ENCODE measurements around the gene CTSO.

Gene CTSO

DNA sequence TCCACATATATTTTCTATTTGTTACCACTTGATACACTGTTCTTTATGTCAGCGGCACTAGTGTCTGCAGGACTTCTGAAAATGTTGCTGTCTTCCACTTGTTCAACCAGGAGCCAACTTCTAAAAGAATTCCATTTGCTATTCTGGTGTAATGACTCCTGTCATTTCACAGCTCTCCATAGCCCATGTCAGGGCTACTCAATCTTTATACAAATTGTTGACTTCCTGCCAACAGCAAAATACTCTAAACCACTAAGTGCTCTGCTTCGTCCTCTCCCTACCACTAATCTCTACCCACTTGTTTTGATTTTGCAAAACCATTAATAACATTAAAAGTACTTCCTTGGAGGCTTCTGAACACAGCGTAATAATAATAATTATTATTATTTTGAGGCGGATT, 7.2 kb downstream of the CTSO start:
- no peak overlapping the region for H3K4me2 ChIP-seq (ENCODE audit: low read depth, low read length, poor library complexity, severe bottlenecking)
- H4K20me1 ChIP-seq (ENCODE audit: insufficient read depth, low read length, poor library complexity, severe bottlenecking): no peaks in the 10 kb centered on the region
- H3K4me3 ChIP-seq (ENCODE audit: low read length, poor library complexity, severe bottlenecking): no peak overlapping the region
- H3K36me3 ChIP-seq (ENCODE audit: insufficient read depth, low read length): no peaks in the 10 kb centered on the region
- H3K9me2 ChIP-seq (replicated peaks; ENCODE audit: low read depth, low read length): no peaks in the 10 kb centered on the region
- H3F3A ChIP-seq (ENCODE audit: low read depth): no peaks in the 10 kb centered on the region
- H2AFZ ChIP-seq (ENCODE audit: low read length): no peak overlapping the region
- no peak overlapping the region for H3K9ac ChIP-seq (ENCODE audit: low read depth, low read length, poor library complexity, severe bottlenecking)
- TF ChIP-seq EZH2phosphoT487 (IDR thresholded peaks at IDR 0.05; ENCODE audit: borderline replicate concordance): no peak
- TF ChIP-seq, protein P1, sequence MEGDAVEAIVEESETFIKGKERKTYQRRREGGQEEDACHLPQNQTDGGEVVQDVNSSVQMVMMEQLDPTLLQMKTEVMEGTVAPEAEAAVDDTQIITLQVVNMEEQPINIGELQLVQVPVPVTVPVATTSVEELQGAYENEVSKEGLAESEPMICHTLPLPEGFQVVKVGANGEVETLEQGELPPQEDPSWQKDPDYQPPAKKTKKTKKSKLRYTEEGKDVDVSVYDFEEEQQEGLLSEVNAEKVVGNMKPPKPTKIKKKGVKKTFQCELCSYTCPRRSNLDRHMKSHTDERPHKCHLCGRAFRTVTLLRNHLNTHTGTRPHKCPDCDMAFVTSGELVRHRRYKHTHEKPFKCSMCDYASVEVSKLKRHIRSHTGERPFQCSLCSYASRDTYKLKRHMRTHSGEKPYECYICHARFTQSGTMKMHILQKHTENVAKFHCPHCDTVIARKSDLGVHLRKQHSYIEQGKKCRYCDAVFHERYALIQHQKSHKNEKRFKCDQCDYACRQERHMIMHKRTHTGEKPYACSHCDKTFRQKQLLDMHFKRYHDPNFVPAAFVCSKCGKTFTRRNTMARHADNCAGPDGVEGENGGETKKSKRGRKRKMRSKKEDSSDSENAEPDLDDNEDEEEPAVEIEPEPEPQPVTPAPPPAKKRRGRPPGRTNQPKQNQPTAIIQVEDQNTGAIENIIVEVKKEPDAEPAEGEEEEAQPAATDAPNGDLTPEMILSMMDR (conservative IDR thresholded peaks at IDR 0.05; ENCODE audit: low read length): no peak
- no peaks in the 10 kb centered on the region for H3K9me3 ChIP-seq (ENCODE audit: insufficient read depth, low read depth, low read length)
- no peaks in the 10 kb centered on the region for H3K27me3 ChIP-seq (ENCODE audit: insufficient read depth, low read length, poor library complexity, severe bottlenecking)
- no peaks in the 10 kb centered on the region for H3K4me1 ChIP-seq (ENCODE audit: insufficient read depth, low read length, poor library complexity, severe bottlenecking)
- H3K79me2 ChIP-seq (ENCODE audit: insufficient read depth, low read length): no peaks in the 10 kb centered on the region

DNA sequence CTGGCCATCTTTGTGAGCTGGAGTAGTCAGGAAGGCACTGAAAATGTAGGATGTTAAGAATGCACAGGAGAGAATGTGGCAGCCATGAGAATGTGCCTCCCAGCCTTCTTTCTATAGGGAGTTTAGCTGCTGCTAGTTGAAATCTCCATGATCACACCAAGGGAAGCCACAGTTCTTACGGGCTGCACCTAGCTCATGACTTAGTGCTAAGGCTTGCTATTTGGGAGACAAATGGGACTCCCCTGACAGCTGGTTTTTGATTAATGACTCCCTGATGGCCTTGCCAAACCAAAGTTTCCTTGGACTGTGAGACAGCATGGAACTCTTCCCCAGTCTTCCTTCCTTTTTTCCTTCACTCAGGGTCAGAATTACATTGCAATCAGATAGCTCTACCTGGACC, 9.2 kb downstream of the CTSO start:
- H3K4me3 ChIP-seq (ENCODE audit: low read length, poor library complexity, severe bottlenecking): no peak overlapping the region
- H2AFZ ChIP-seq (ENCODE audit: low read length): no peak overlapping the region
- H3K9ac ChIP-seq (ENCODE audit: low read depth, low read length, poor library complexity, severe bottlenecking): no peak overlapping the region
- TF ChIP-seq EZH2phosphoT487 (IDR thresholded peaks at IDR 0.05; ENCODE audit: borderline replicate concordance): no peak
- TF ChIP-seq, protein P1 (conservative IDR thresholded peaks at IDR 0.05; ENCODE audit: low read length): no peak
- no peak overlapping the region for H3K4me2 ChIP-seq (ENCODE audit: low read depth, low read length, poor library complexity, severe bottlenecking)
- no peaks in the 10 kb centered on the region for H3K36me3 ChIP-seq (ENCODE audit: insufficient read depth, low read length)
- H3K4me1 ChIP-seq (ENCODE audit: insufficient read depth, low read length, poor library complexity, severe bottlenecking): no peaks in the 10 kb centered on the region
- H3K79me2 ChIP-seq (ENCODE audit: insufficient read depth, low read length): no peaks in the 10 kb centered on the region
- H4K20me1 ChIP-seq (ENCODE audit: insufficient read depth, low read length, poor library complexity, severe bottlenecking): no peaks in the 10 kb centered on the region
- H3K9me3 ChIP-seq (ENCODE audit: insufficient read depth, low read depth, low read length): no peaks in the 10 kb centered on the region
- no peaks in the 10 kb centered on the region for H3K27me3 ChIP-seq (ENCODE audit: insufficient read depth, low read length, poor library complexity, severe bottlenecking)
- no peaks in the 10 kb centered on the region for H3K9me2 ChIP-seq (replicated peaks; ENCODE audit: low read depth, low read length)
- H3F3A ChIP-seq (ENCODE audit: low read depth): no peaks in the 10 kb centered on the region

DNA sequence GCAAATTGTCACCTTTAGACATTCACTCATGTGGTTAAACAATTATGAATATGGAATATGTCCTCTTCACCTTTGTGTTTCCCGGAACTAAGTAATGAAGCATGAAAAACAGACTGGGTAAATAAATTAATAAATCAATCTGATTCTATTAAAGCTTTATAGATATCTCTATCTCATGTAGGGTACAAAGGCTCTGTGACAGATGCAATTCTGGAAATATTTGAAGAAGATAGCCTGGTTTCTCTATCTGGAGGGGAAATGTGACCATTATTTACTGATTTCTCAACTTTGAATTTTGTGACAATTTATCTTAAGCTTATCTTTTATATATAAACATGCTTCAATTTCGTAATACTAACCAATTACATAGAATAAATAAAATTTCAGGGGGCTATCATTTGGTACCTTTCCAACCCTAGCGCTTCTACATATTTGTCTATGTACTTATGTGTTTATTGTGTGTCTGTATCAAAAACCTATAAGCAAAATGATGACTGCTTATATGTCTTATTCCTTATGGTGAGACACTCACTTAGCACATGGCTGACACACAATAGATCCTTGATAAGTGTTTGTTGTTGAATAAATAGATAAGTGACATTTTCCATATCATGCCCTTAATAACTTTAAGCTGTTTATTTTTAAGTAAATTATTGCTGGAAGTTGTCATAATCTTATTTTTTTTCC, 9.9 kb downstream of the CTSO start:
- TF ChIP-seq, protein P1 (conservative IDR thresholded peaks at IDR 0.05; ENCODE audit: low read length): no peak
- no peak for TF ChIP-seq EZH2phosphoT487 (IDR thresholded peaks at IDR 0.05; ENCODE audit: borderline replicate concordance)
- H3K4me1 ChIP-seq (ENCODE audit: insufficient read depth, low read length, poor library complexity, severe bottlenecking): no peaks in the 10 kb centered on the region
- H3K36me3 ChIP-seq (ENCODE audit: insufficient read depth, low read length): no peaks in the 10 kb centered on the region
- H3K9me2 ChIP-seq (replicated peaks; ENCODE audit: low read depth, low read length): no peaks in the 10 kb centered on the region
- H4K20me1 ChIP-seq (ENCODE audit: insufficient read depth, low read length, poor library complexity, severe bottlenecking): no peaks in the 10 kb centered on the region
- H3F3A ChIP-seq (ENCODE audit: low read depth): no peaks in the 10 kb centered on the region
- H3K9ac ChIP-seq (ENCODE audit: low read depth, low read length, poor library complexity, severe bottlenecking): no peak overlapping the region
- H3K79me2 ChIP-seq (ENCODE audit: insufficient read depth, low read length): no peaks in the 10 kb centered on the region
- H3K9me3 ChIP-seq (ENCODE audit: insufficient read depth, low read depth, low read length): no peaks in the 10 kb centered on the region
- no peak overlapping the region for H3K4me2 ChIP-seq (ENCODE audit: low read depth, low read length, poor library complexity, severe bottlenecking)
- H3K4me3 ChIP-seq (ENCODE audit: low read length, poor library complexity, severe bottlenecking): no peak overlapping the region
- no peak overlapping the region for H2AFZ ChIP-seq (ENCODE audit: low read length)
- H3K27me3 ChIP-seq (ENCODE audit: insufficient read depth, low read length, poor library complexity, severe bottlenecking): no peaks in the 10 kb centered on the region

Measured in Loucy (cell line).